Endodermal cell (in vitro differentiated cells): ENCODE data around the gene ATP5MC2. TPM values are rescaled to one million over a fixed set of nuclear protein-coding genes. Genes with fewer than 3 reads are reported as not detected.

Experiments used
- DNase-seq: peaks from one replicate; pipeline ENCODE4 v3.0.0-alpha.2; 2017
- H3K27ac ChIP-seq: 2 replicates; pipeline ENCODE4 v1.5.1; 2013; ENCODE audit warnings: mild to moderate bottlenecking, low read depth, low read length, moderate library complexity
- H3K27me3 ChIP-seq: 2 replicates; pipeline ENCODE4 v1.6.1; 2013; ENCODE audit warnings: mild to moderate bottlenecking, low read length, moderate library complexity; ENCODE audit not compliant: insufficient read depth, control insufficient read depth, poor library complexity, severe bottlenecking
- H3K36me3 ChIP-seq: 2 replicates; pipeline ENCODE4 v1.7.0; 2013; ENCODE audit warnings: mild to moderate bottlenecking, low read length, moderate library complexity; ENCODE audit not compliant: control insufficient read depth, insufficient read depth
- H3K4me1 ChIP-seq: one replicate; pipeline ENCODE4 v1.7.0; 2013; ENCODE audit warnings: low read length; ENCODE audit not compliant: control insufficient read depth, insufficient read depth
- H3K4me3 ChIP-seq: 2 replicates; pipeline ENCODE4 v1.5.1; 2013; ENCODE audit warnings: mild to moderate bottlenecking, low read length, moderate library complexity
- H3K9ac ChIP-seq: 2 replicates; pipeline ENCODE4 v1.6.1; 2013; ENCODE audit warnings: mild to moderate bottlenecking, low read length, moderate library complexity; ENCODE audit not compliant: poor library complexity, severe bottlenecking; ENCODE audit errors: extremely low read depth
- H3K9me3 ChIP-seq: 2 replicates; pipeline ENCODE4 v1.6.1; 2013; ENCODE audit warnings: mild to moderate bottlenecking, low read length, moderate library complexity; ENCODE audit not compliant: control insufficient read depth
- H3K27ac Mint-ChIP-seq: 2 replicates; pipeline ENCODE4 v1.8.0; 2020; ENCODE audit warnings: mixed read lengths
- H3K27me3 Mint-ChIP-seq: 2 replicates; pipeline ENCODE4 v1.8.0; 2021; ENCODE audit warnings: mild to moderate bottlenecking, mixed read lengths; ENCODE audit not compliant: insufficient read depth
- H3K36me3 Mint-ChIP-seq: 2 replicates; pipeline ENCODE4 v1.8.0; 2020; ENCODE audit warnings: low read depth, mixed read lengths
- H3K4me1 Mint-ChIP-seq: 2 replicates; pipeline ENCODE4 v1.8.0; 2020; ENCODE audit warnings: mixed read lengths
- H3K4me3 Mint-ChIP-seq: 2 replicates; pipeline ENCODE4 v1.8.0; 2020; ENCODE audit warnings: mild to moderate bottlenecking, moderate library complexity, mixed read lengths
- H3K9me3 Mint-ChIP-seq: 2 replicates; pipeline ENCODE4 v1.8.0; 2020; ENCODE audit warnings: mild to moderate bottlenecking, mixed read lengths
- CTCF ChIP-seq: fragments of 200-600 bp; sonication (generic); conservative IDR thresholded peaks from 2 replicates; pipeline ENCODE4 v1.5.0; 2021; ENCODE audit warnings: antibody characterized with exemption, mild to moderate bottlenecking
- WGBS, 2 experiments: methylation state at CpG; one replicate each; pipeline versions ENCODE4 v1.1.5 to v1.1.7; 2013; ENCODE audit warnings: missing lambda C conversion rate in 2 of 2, mixed read lengths in 1 of 2; ENCODE audit not compliant: insufficient coverage in 1 of 2, insufficient read length in 1 of 2; 5-methylcytosine and 5-hydroxymethylcytosine counted together
- total RNA-seq, 2 donors: library from RNA; stranded (reverse); fragmentation: NEBNext Ultra II Directional in 1 of 2; extraction: Animal tissue kit (Norgen Biotek cat#: 25700) in 1 of 2; gene quantifications; 2 replicates in 1 of 2; 3 replicates in 1 of 2; pipeline ENCODE4 v1.2.1, GENCODE V29; 2021

Gene ATP5MC2
- total RNA-seq, 2 donors from 2014 or later, result 299 to 307 TPM

DNA sequence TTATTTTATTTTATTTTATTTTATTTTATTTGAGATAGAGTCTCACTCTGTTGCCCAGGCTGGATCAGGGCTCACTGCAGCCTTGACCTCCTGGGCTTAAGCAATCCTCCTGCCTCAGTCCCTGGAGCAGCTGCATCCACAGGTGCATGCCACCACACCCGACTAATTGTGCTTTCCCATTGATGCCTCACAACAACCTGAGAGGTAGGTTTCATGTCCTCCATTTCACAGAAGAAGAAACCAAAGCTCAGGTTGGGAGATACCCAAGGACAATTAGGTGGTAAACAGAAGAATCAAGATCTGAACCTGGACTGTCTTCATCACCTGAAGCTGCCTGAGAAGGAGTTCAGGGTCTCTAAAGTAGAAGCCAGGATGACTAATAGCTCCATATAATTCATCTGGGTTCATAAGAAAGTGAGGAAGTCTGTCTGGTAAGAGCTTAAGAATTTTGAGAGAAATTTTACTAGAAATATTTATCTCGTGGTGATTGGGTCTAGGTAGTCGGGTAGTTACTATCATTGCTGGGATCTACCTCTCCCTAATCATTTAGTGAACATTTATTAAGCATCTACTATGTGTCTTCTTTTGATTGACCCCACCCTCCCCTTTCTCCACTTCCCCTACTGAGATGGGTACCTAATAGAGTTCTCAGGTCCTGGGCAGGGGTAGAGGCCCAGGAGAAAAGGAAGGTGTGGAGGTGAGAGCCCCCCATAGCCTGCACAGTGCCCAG, 23.2 kb upstream of the ATP5MC2 start:
- Histone ChIP-seq H3K27ac (no peak overlapping the region), H3K27me3 (peaks cover 95% of the 10 kb centered on the region), H3K4me3 (no peak overlapping the region), H3K4me1 (no peaks in the 10 kb centered on the region), H3K9ac (no peak overlapping the region), H3K9me3 (no peaks in the 10 kb centered on the region), H3K36me3 (no peaks in the 10 kb centered on the region)
- no peaks in the 10 kb centered on the region for H3K36me3 Mint-ChIP-seq
- no peaks in the 10 kb centered on the region for H3K9me3 Mint-ChIP-seq
- DNase-seq, result no peak
- H3K27ac Mint-ChIP-seq, result no peak overlapping the region
- peaks cover 15% of the 10 kb centered on the region for H3K4me1 Mint-ChIP-seq
- peaks cover 87% of the 10 kb centered on the region for H3K27me3 Mint-ChIP-seq
- no peak overlapping the region for H3K4me3 Mint-ChIP-seq
- 57 to 84% methylated on average over 1 to 3 of the region's 3 CpGs for WGBS, 2 experiments
- no peak for TF ChIP-seq CTCF

- no peak for DNase-seq
- H3K27ac Mint-ChIP-seq, result peak overlapping the region; percentile 20
Measured at GRCh38 chr12:53696655-53697331, 20.9 kb upstream of the ATP5MC2 start.

GRCh38 chr12:53696285-53696654, 20.4 kb upstream of the ATP5MC2 start:
- Mint-ChIP-seq H3K9me3 (no peaks in the 10 kb centered on the region), H3K27me3 (peaks cover 79% of the 10 kb centered on the region)

More at GRCh38 chr12:53696655-53697331, 20.9 kb upstream of the ATP5MC2 start:
- Histone ChIP-seq H3K36me3 (no peaks in the 10 kb centered on the region), H3K9ac (no peak overlapping the region), H3K9me3 (no peaks in the 10 kb centered on the region), H3K27ac (no peak overlapping the region), H3K4me1 (no peaks in the 10 kb centered on the region), H3K27me3 (peaks cover 83% of the 10 kb centered on the region), H3K4me3 (peak overlapping the region; percentile 71)
- H3K27me3 Mint-ChIP-seq, result peaks cover 81% of the 10 kb centered on the region
- 52 to 53% methylated on average over 8 to 22 of the region's 24 CpGs for WGBS, 2 experiments
- no peaks in the 10 kb centered on the region for H3K36me3 Mint-ChIP-seq
- H3K4me3 Mint-ChIP-seq, result peak overlapping the region; percentile 54
- peaks cover 13% of the 10 kb centered on the region for H3K4me1 Mint-ChIP-seq
- TF ChIP-seq CTCF, result no peak
- no peaks in the 10 kb centered on the region for H3K9me3 Mint-ChIP-seq

More at GRCh38 chr12:53696285-53696654, 20.4 kb upstream of the ATP5MC2 start:
- H3K36me3 Mint-ChIP-seq, result no peaks in the 10 kb centered on the region
- peak; percentile 96 for DNase-seq
- H3K4me3 Mint-ChIP-seq, result peak overlapping the region; percentile 54
- H3K4me1 ChIP-seq, result no peaks in the 10 kb centered on the region
- H3K9ac ChIP-seq, result no peak overlapping the region
- peak overlapping the region; percentile 20 for H3K27ac Mint-ChIP-seq
- 0 to 2% methylated on average over 11 of the region's 11 CpGs for WGBS, 2 experiments
- TF ChIP-seq CTCF, result no peak
- H3K9me3 ChIP-seq, result no peaks in the 10 kb centered on the region
- no peaks in the 10 kb centered on the region for H3K36me3 ChIP-seq
- H3K27ac ChIP-seq, result no peak overlapping the region
- peaks cover 13% of the 10 kb centered on the region for H3K4me1 Mint-ChIP-seq
- H3K4me3 ChIP-seq, result peak overlapping the region; percentile 71
- H3K27me3 ChIP-seq, result peaks cover 79% of the 10 kb centered on the region
